ENCODE measurements around the gene CACNB1. TPM values are rescaled to one million over a fixed set of nuclear protein-coding genes. Genes with fewer than 3 reads are reported as not detected.
"Not testable (repeated sequence)": the region's sequence is repeated elsewhere in the genome, so short reads cannot be mapped to it uniquely, and the experiment has no call there.

Gene CACNB1
- total RNA-seq, 1 donor = 7.8 TPM

- no peak for DNase-seq (ENCODE audit: low read depth)
- no peak overlapping the region for H3K4me3 ChIP-seq (ENCODE audit: low read depth, low read length)
- TF ChIP-seq CTCF (IDR thresholded peaks at IDR 0.05; ENCODE audit: insufficient read depth, low read depth, low read length) = no peak
Measured at GRCh38 chr17:39130205-39130604, 67.3 kb downstream of the CACNB1 start.

GRCh38 chr17:39129544-39129943, 67.9 kb downstream of the CACNB1 start:
- not testable (repeated sequence) for DNase-seq (ENCODE audit: low read depth); H3K4me3 ChIP-seq (ENCODE audit: low read depth, low read length)

- no peak overlapping the region for H3K4me3 ChIP-seq (ENCODE audit: low read depth, low read length)
- no peak for DNase-seq (ENCODE audit: low read depth)
- TF ChIP-seq CTCF (IDR thresholded peaks at IDR 0.05; ENCODE audit: insufficient read depth, low read depth, low read length) = no peak
Measured at GRCh38 chr17:39126436-39126835, 71.0 kb downstream of the CACNB1 start.

- TF ChIP-seq CTCF (IDR thresholded peaks at IDR 0.05; ENCODE audit: insufficient read depth, low read depth, low read length) = no peak
- no peak for DNase-seq (ENCODE audit: low read depth)
Measured at GRCh38 chr17:39125143-39125875, 72.2 kb downstream of the CACNB1 start.

GRCh38 chr17:39123627-39124026, 73.8 kb downstream of the CACNB1 start:
- DNase-seq (ENCODE audit: low read depth) = no peak
- TF ChIP-seq CTCF (IDR thresholded peaks at IDR 0.05; ENCODE audit: insufficient read depth, low read depth, low read length) = no peak
- H3K4me3 ChIP-seq (ENCODE audit: low read depth, low read length) = no peak overlapping the region

More at GRCh38 chr17:39125143-39125875, 72.2 kb downstream of the CACNB1 start:
- no peak overlapping the region for H3K4me3 ChIP-seq (ENCODE audit: low read depth, low read length)

Other genes with a start within 250 kb of the CACNB1 start
- under 0.01 TPM in 1 of 2 replicates, not detected in the other for gene FBXO47, start 230.3 kb downstream of the CACNB1 start, total RNA-seq
- gene PLXDC1, start 46.0 kb downstream of the CACNB1 start, total RNA-seq = 0.43 and 0.64 TPM in 2 replicates
- not detected in 2 replicates for gene ARL5C, start 31.5 kb downstream of the CACNB1 start, total RNA-seq
- 1,210 and 1,346 TPM in 2 replicates for gene RPL19, start 2.6 kb upstream of the CACNB1 start, total RNA-seq
- under 0.01 TPM in 1 of 2 replicates, not detected in the other for gene STAC2, start 28.3 kb upstream of the CACNB1 start, total RNA-seq
- 10.6 and 16.0 TPM in 2 replicates for gene FBXL20, start 204.0 kb upstream of the CACNB1 start, total RNA-seq